HUES48 (cell line): ENCODE data around the gene ITGB5.

Source experiments
- H3K27ac ChIP-seq: one replicate; pipeline ENCODE4 v1.7.0; 2013; ENCODE audit warnings: low read depth, low read length, inconsistent platforms
- H3K27me3 ChIP-seq: 2 replicates; pipeline ENCODE4 v1.6.1; 2013; ENCODE audit warnings: mild to moderate bottlenecking, low read length; ENCODE audit not compliant: control insufficient read depth, insufficient read depth
- H3K36me3 ChIP-seq: 2 replicates; pipeline ENCODE4 v1.6.1; 2013; ENCODE audit warnings: low read length; ENCODE audit not compliant: control insufficient read depth, insufficient read depth
- H3K4me1 ChIP-seq: 2 replicates; pipeline ENCODE4 v1.6.1; 2013; ENCODE audit warnings: mild to moderate bottlenecking, low read length; ENCODE audit not compliant: control insufficient read depth, insufficient read depth
- H3K4me3 ChIP-seq: 2 replicates; pipeline ENCODE4 v1.5.1; 2013; ENCODE audit warnings: mild to moderate bottlenecking, low read depth, low read length
- H3K9ac ChIP-seq: 2 replicates; pipeline ENCODE4 v1.6.1; 2013; ENCODE audit warnings: mild to moderate bottlenecking, low read depth, low read length, moderate library complexity
- H3K9me3 ChIP-seq: 2 replicates; pipeline ENCODE4 v1.6.1; 2013; ENCODE audit warnings: low read length; ENCODE audit not compliant: control insufficient read depth, insufficient read depth

The ITGB5 gene

DNA sequence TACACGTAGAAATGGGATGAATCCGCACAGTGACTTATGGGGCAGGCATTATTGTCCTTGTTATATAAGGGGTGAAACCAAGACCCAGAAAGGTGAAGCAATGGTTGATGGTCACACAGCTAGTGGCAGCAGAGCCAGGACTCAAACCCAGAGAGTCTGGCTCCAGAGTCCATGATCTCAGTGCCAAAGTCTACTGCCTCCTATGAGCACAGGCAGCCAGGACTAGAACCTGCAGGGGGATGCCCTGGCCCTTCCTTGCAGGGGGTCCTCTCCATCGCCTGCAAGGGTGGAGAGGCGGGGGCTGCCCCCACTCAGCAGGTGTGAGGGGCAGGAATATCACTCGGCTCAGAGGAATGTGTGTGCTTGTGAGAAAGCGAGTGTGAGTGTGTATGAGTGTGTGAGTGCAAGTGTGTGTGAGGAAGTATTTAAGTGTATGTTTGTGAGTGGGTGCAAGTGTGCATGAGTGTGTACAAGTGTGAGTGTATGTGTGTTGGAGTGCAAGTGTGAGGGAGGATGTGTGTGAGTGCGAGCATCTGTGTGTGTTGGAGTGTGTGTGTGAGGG is 112.2 kb downstream of the ITGB5 start:
- Histone ChIP-seq H3K4me3 (no peak overlapping the region), H3K9ac (0 out of 2 replicates have a peak overlapping the region, but pooled peaks have one; percentile 32), H3K27ac (peak overlapping the region; percentile 72), H3K4me1 (peaks cover 26% of the 10 kb centered on the region), H3K9me3 (no peaks in the 10 kb centered on the region), H3K27me3 (no peaks in the 10 kb centered on the region), H3K36me3 (peaks cover 49% of the 10 kb centered on the region)

DNA sequence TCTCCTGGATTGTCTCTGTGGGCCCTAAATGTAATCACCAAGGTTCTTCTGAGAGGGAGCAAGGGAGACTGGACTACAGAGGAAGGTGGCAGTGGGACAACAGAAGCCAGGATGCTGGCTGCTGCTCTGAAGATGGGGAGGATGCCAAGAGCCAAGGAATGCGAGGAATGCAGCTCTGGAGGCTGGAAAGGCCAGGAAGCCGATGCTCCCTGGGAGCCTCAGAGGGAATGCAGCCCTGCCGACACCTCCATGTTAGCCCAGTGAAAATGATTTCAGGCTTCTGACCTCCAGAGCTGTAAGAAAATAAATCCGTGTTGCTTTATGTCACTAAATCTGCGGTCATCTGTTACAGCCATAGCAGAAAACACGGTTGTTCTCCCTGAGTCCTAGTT is 112.8 kb downstream of the ITGB5 start:
- H3K27me3 ChIP-seq: no peaks in the 10 kb centered on the region
- H3K9ac ChIP-seq: 0 out of 2 replicates have a peak overlapping the region, but pooled peaks have one; percentile 32
- H3K4me3 ChIP-seq: no peak overlapping the region
- H3K4me1 ChIP-seq: peaks cover 23% of the 10 kb centered on the region
- H3K27ac ChIP-seq: peak overlapping the region; percentile 72
- no peaks in the 10 kb centered on the region for H3K9me3 ChIP-seq
- peaks cover 55% of the 10 kb centered on the region for H3K36me3 ChIP-seq

DNA sequence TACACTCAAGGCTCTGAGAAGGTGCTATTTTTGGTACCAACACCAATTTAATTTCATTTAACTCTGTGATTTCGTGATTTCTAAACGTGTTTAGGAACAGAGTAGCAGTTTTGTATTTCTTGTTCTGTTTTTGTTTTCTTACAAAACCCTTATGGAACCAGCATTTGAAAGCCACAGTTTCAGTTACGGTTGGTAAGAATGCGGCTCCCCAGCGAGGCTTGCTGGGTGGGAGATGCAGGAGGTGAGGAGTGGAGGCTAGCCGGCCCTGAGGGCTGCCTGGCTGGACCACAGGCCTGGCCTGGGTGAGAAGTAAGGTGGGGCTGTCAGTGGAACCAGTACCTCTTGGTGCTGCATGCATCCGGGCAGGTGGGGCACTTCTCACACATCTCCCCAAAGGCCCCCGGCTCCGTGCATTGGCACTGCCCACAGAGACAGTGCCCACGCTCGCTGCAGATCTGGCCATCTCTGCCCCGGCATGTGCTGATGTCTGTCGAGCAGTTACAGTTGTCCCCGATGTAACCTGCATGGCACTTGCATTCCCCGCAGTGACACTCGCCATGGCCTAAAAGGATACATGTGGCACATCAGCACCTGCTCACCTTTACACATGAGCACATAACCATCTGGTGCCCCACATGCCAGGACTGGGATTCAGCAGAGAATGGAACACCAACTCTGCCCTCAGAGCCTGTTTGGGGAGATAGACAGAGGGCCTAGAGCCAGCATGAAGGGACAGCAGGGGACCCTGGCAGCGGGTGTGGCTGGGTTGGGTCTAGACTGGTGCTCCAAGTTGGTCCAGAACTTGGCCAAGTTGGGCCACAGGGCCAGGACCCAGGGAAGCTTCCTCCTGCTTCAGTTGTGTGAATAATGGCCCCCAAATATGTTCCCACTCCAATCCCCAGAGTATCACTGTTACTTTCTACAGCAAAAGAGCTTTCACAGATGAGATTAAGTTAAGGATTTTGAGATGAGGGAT is 113.5 kb downstream of the ITGB5 start:
- Histone ChIP-seq H3K4me1 (peaks cover 23% of the 10 kb centered on the region), H3K27me3 (no peaks in the 10 kb centered on the region), H3K4me3 (no peak overlapping the region), H3K36me3 (peaks cover 58% of the 10 kb centered on the region), H3K27ac (no peak overlapping the region), H3K9me3 (no peaks in the 10 kb centered on the region), H3K9ac (no peak overlapping the region)

DNA sequence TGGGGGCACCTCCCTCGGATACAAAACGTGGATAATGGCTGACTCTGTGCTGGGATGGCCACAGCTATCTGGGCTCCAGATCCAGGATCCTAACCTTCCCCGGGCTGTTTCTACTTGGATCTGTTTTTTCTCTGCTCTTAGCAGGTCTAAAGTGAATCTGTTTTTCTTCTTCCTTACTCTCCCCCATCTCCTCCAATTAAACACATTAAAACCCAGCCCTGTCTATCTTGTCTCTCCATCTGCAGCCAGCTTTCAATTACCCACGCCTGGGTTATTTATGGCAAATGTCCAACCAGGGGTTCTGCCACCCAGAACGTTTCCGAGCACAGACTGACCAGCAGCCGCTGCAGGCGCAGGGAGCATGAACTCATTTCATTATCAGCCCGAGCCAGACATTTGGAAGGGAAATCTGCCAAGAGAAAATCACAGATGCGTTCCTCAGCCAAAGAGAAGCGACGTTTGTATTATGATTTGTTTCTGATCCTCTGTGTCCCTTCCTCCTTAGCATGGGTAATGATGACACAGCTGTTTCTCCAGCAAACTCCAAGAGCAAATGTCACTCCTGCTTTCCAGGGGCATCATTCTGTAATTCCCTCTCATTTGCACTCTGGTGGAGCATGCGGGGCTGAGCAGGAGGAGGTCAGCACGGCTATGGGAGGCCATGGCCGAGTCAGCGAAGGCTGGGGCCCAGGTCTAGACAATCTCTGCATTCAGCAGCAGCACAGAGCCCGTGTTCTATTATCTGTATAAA is 114.9 kb downstream of the ITGB5 start:
- no peak overlapping the region for H3K9ac ChIP-seq
- H3K36me3 ChIP-seq: peaks cover 58% of the 10 kb centered on the region
- no peak overlapping the region for H3K27ac ChIP-seq
- H3K9me3 ChIP-seq: no peaks in the 10 kb centered on the region
- no peak overlapping the region for H3K4me3 ChIP-seq
- peaks cover 23% of the 10 kb centered on the region for H3K4me1 ChIP-seq
- H3K27me3 ChIP-seq: no peaks in the 10 kb centered on the region

DNA sequence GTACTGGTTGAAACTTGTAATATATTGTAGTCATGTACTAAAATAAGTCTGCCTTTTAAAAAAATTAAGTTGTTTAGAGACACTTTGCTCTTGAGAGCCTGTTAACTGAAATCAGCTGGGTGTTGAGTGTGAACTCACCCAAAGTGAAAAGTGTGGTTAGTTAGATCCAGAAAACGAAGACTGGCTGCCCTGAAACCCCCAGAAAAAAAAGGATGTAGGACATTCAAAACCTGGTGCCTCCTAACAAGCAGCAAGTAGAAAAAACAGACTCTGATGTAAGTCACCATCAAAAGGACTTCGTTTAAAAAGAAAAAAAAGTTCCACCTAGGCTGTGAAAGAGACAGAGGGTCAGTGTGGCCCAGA is 116.1 kb downstream of the ITGB5 start:
- Histone ChIP-seq H3K4me1 (peaks cover 18% of the 10 kb centered on the region), H3K36me3 (peaks cover 69% of the 10 kb centered on the region), H3K27ac (no peak overlapping the region), H3K4me3 (no peak overlapping the region), H3K27me3 (no peaks in the 10 kb centered on the region), H3K9me3 (no peaks in the 10 kb centered on the region), H3K9ac (no peak overlapping the region)

DNA sequence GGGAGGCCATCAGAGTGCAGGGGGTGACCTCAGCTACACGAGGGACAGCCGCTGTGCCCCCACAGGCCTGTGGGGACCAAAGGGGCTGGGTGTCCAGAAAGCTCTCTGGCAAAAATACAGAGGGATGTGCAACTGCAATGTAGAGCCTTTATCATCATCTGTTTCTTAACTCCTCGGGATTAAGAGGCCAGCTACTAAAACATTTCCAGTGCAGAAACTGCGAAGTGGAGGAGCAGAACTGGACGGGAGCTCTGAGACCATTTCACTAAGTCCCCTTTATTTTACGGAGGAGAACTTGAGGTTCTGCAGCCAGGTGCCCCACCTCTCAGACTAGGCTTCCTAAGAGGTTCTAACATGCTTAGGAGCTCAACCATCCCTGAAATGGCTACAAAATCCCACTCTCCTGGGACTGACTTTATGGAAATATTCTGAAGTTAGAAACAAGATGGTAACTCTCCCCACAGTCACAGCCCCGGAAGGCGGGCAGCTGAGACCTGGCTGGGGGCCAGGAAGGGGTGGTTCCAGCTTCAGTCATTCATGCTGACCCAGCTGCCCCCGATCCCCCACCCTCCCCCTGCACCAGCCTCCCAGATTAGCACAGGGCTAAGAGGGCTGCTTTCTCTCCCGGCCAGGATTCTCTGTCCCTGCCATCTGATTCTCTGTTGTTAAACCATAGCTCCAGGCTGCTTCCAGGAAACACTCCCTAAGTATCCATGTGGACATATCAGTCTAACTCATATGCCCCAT is 116.7 kb downstream of the ITGB5 start:
- Histone ChIP-seq H3K9me3 (no peaks in the 10 kb centered on the region), H3K4me3 (no peak overlapping the region), H3K27me3 (no peaks in the 10 kb centered on the region), H3K36me3 (peaks cover 74% of the 10 kb centered on the region), H3K27ac (no peak overlapping the region), H3K9ac (no peak overlapping the region), H3K4me1 (peaks cover 14% of the 10 kb centered on the region)

DNA sequence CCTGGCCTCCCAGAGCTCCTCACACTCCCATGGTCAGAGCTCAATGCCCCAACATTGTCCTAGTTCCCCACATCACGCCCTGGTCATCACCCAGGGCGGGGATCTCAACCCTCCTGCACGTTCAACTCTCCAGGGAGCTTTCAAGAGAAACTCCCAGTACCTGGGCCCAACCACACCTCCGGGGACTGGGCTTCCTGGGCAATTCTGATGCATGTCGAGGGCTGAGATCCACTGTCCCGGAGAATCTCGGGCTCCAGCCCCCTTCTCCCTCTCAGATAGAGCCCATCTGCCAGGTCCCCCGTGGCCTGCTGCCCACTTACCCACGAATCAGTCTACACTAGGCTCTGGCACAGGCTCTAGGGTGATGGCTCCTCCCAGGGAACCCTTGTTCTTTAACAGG is 117.7 kb downstream of the ITGB5 start:
- no peak overlapping the region for H3K9ac ChIP-seq
- peaks cover 85% of the 10 kb centered on the region for H3K36me3 ChIP-seq
- H3K4me1 ChIP-seq: peaks cover 3% of the 10 kb centered on the region
- no peak overlapping the region for H3K4me3 ChIP-seq
- no peaks in the 10 kb centered on the region for H3K27me3 ChIP-seq
- H3K27ac ChIP-seq: no peak overlapping the region
- H3K9me3 ChIP-seq: no peaks in the 10 kb centered on the region

DNA sequence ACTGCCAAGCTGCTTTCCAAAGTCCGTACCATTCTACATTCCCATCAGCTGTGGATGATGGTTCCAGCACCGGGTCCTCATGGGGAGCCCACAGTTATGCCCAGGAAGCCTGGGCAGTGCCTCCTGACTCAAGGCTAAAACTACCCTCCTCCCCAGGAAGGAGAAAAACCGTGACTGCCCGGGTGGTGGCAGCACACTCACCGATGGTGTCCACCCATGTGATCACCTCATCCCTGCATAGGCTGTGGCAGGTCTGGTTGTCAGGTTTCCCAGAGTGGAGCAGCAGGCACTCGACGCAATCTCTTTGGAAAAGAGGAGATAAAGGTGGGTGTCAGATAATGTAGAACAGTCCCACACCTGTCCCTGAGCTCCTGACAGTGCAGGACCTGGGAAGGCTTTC is 118.4 kb downstream of the ITGB5 start:
- H3K4me1 ChIP-seq: no peaks in the 10 kb centered on the region
- H3K9ac ChIP-seq: no peak overlapping the region
- no peak overlapping the region for H3K4me3 ChIP-seq
- H3K9me3 ChIP-seq: no peaks in the 10 kb centered on the region
- H3K36me3 ChIP-seq: peaks cover 91% of the 10 kb centered on the region
- no peaks in the 10 kb centered on the region for H3K27me3 ChIP-seq
- no peak overlapping the region for H3K27ac ChIP-seq

DNA sequence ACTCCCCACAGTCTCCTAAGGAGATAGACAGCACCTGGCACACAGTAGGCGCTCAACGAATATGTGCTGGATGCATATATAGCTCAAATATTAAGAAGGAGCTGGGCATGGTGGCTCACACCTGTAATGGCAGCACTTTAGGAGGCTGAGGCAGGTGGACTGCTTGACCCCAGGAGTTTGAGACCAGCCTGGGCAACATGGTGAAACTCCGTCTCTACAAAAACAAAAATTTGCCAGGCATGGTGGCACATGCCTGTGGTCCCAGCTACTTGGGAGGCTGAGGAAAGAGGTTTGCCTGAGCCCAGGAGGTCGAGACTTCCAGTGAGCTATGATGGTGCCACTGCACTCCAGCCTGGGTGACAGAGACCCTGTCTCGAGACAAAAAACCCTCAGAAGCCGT is 119.5 kb downstream of the ITGB5 start:
- Histone ChIP-seq H3K36me3 (peaks cover 93% of the 10 kb centered on the region), H3K4me1 (no peaks in the 10 kb centered on the region), H3K27me3 (no peaks in the 10 kb centered on the region), H3K9ac (no peak overlapping the region), H3K9me3 (no peaks in the 10 kb centered on the region), H3K4me3 (no peak overlapping the region), H3K27ac (no peak overlapping the region)

DNA sequence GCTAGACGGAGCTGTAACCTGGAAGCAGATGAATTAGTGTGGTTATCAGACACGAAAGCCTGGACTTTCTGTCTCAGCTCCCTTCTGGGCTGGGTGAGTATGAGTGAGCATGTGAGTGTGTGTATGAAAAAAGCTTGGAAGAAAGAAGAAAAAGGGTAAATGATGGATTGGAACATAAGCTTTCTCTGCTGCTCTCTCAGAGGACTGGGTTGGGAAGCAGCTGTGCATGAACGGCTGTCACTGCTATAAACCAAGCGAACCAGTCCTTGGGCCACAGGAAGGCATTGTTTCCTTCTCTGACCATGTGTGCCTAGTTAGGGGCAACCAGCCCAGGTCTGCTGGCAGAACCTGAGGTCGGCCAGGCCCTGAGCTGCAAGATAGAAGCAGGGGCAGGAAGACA is 119.9 kb downstream of the ITGB5 start:
- Histone ChIP-seq H3K4me1 (no peaks in the 10 kb centered on the region), H3K4me3 (no peak overlapping the region), H3K36me3 (peaks cover 90% of the 10 kb centered on the region), H3K9me3 (no peaks in the 10 kb centered on the region), H3K9ac (no peak overlapping the region), H3K27ac (no peak overlapping the region), H3K27me3 (no peaks in the 10 kb centered on the region)
